GM12892 (cell line): Measurements from ENCODE around the gene UBE2E1.

Source experiments
- POLR2A ChIP-seq: IDR thresholded peaks from 2 replicates; pipeline ENCODE4 v1.6.1; 2011; ENCODE audit warnings: low read depth, low read length, control low read depth
- TAF1 ChIP-seq: IDR thresholded peaks from 2 replicates; pipeline ENCODE4 v1.6.1; 2011; ENCODE audit warnings: low read depth, mild to moderate bottlenecking, control low read depth, low read length, borderline replicate concordance

- TF ChIP-seq TAF1: no peak
- TF ChIP-seq POLR2A: no peak
Measured at GRCh38 chr3:23938688-23939087, 132.9 kb downstream of the UBE2E1 start.
